DMS53 (cell line): Measurements from ENCODE around the gene FANCC.

Experiments used
- DNase-seq: peaks from one replicate; lab custom pipeline; 2025; lab: John Stamatoyannopoulos, UW

The FANCC gene

GRCh38 chr9:95317119-95317892 is at the start of gene FANCC:
FANCC (minus strand) TSS chr9:95317709; CDS start chr9:95249291, 68,418 bp downstream.
- DNase-seq: peak; percentile 90

- no peak for DNase-seq
Observed at GRCh38 chr9:95366731-95367325, 49.3 kb upstream of the FANCC start.

GRCh38 chr9:95365766-95366165 is 48.3 kb upstream of the FANCC start:
- DNase-seq: no peak

GRCh38 chr9:95363051-95363841 is 45.7 kb upstream of the FANCC start:
- no peak for DNase-seq

GRCh38 chr9:95360866-95361265 is 43.4 kb upstream of the FANCC start:
- no peak for DNase-seq

- DNase-seq: no peak
Observed at GRCh38 chr9:95357316-95357715, 39.8 kb upstream of the FANCC start.

- DNase-seq: no peak
Observed at GRCh38 chr9:95355500-95355899, 38.0 kb upstream of the FANCC start.

- DNase-seq: no peak
Observed at GRCh38 chr9:95351051-95351450, 33.5 kb upstream of the FANCC start.

GRCh38 chr9:95350266-95350665 is 32.8 kb upstream of the FANCC start:
- no peak for DNase-seq

GRCh38 chr9:95349091-95350038 is 31.9 kb upstream of the FANCC start:
- peak; percentile 41 for DNase-seq

GRCh38 chr9:95346021-95346420 is 28.5 kb upstream of the FANCC start:
- no peak for DNase-seq

GRCh38 chr9:95344735-95345325 is 27.3 kb upstream of the FANCC start:
- no peak for DNase-seq

- DNase-seq: no peak
Observed at GRCh38 chr9:95343725-95344287, 26.3 kb upstream of the FANCC start.

GRCh38 chr9:95342571-95342970 is 25.1 kb upstream of the FANCC start:
- DNase-seq: no peak

- no peak for DNase-seq
Observed at GRCh38 chr9:95341293-95341962, 23.9 kb upstream of the FANCC start.

- no peak for DNase-seq
Observed at GRCh38 chr9:95338243-95338642, 20.7 kb upstream of the FANCC start.

GRCh38 chr9:95336281-95336680 is 18.8 kb upstream of the FANCC start:
- DNase-seq: peak; percentile 10

GRCh38 chr9:95333426-95333825 is 15.9 kb upstream of the FANCC start:
- DNase-seq: no peak

GRCh38 chr9:95332860-95333259 is 15.4 kb upstream of the FANCC start:
- no peak for DNase-seq

- DNase-seq: no peak
Observed at GRCh38 chr9:95330720-95331404, 13.4 kb upstream of the FANCC start.
